WTC11 (cell line): Measurements from ENCODE around the gene ABCA13. TPM values are rescaled to one million over a fixed set of nuclear protein-coding genes. Genes with fewer than 3 reads are reported as not detected.

ENCODE experiments used
- ATAC-seq: fragments of 200-7000 bp; cut with Tn5 transposase; 2 replicates; pipeline ENCODE4 v1.10.0; 2021; ENCODE audit warnings: mild to moderate bottlenecking, moderate library complexity
- CTCF ChIA-PET: fragments of 300-600 bp; sonication (Branson Sonifier 250); formaldehyde crosslinking; loops from one replicate; lab custom pipeline; 2021; ENCODE audit warnings: antibody characterized with exemption; lab: Charles Lee
- POLR2A ChIA-PET: fragments of 350-600 bp; sonication (Branson Sonifier 250); formaldehyde crosslinking; loops from one replicate; lab custom pipeline; 2021; ENCODE audit warnings: antibody characterized with exemption; lab: Charles Lee
- DNase-seq: peaks from one replicate; pipeline ENCODE4 v3.0.0; 2021; ENCODE audit warnings: low spot score
- H3K27ac Mint-ChIP-seq: 2 replicates; pipeline ENCODE4 v1.8.0; 2021; ENCODE audit warnings: mixed read lengths
- H3K27me3 Mint-ChIP-seq: 2 replicates; pipeline ENCODE4 v1.8.0; 2021; ENCODE audit warnings: low read depth, mild to moderate bottlenecking, moderate library complexity, mixed read lengths
- H3K36me3 Mint-ChIP-seq: 2 replicates; pipeline ENCODE4 v1.8.0; 2021; ENCODE audit warnings: mixed read lengths
- H3K4me1 Mint-ChIP-seq: 2 replicates; pipeline ENCODE4 v1.8.0; 2022; ENCODE audit warnings: mixed read lengths
- H3K4me3 Mint-ChIP-seq: 2 replicates; pipeline ENCODE4 v1.8.0; 2021; ENCODE audit warnings: mild to moderate bottlenecking, moderate library complexity, mixed read lengths
- H3K9me3 Mint-ChIP-seq: 2 replicates; pipeline ENCODE4 v1.8.0; 2021; ENCODE audit warnings: mixed read lengths
- ATF1 ChIP-seq: sonication (generic); formaldehyde crosslinking; IDR thresholded peaks from 2 replicates; pipeline ENCODE4 v1.8.1; 2023; ENCODE audit warnings: mild to moderate bottlenecking, moderate library complexity, missing genetic modification reagents
- ERG ChIP-seq: fragments of 250-450 bp; sonication (Bioruptor Pico); IDR thresholded peaks from 2 replicates; pipeline ENCODE4 v1.8.0; 2021; ENCODE audit warnings: mild to moderate bottlenecking
- FOXK1 ChIP-seq: sonication (generic); formaldehyde crosslinking; IDR thresholded peaks from 2 replicates; pipeline ENCODE4 v1.8.0; 2022; ENCODE audit warnings: mild to moderate bottlenecking, moderate library complexity, missing genetic modification reagents
- GRHL2 ChIP-seq: fragments of 250-450 bp; sonication (Bioruptor Pico); IDR thresholded peaks from 2 replicates; pipeline ENCODE4 v1.8.0; 2022; ENCODE audit warnings: mild to moderate bottlenecking, moderate library complexity; ENCODE audit not compliant: insufficient replicate concordance, severe bottlenecking
- IRF2 ChIP-seq: sonication (generic); formaldehyde crosslinking; IDR thresholded peaks from 2 replicates; pipeline ENCODE4 v1.8.0; 2022; ENCODE audit warnings: low read depth, missing genetic modification reagents, borderline replicate concordance
- JUN ChIP-seq: sonication (generic); formaldehyde crosslinking; IDR thresholded peaks from 2 replicates; pipeline ENCODE4 v1.8.0; 2023; ENCODE audit warnings: mild to moderate bottlenecking, missing genetic modification reagents
- KAT7 ChIP-seq: sonication (generic); formaldehyde crosslinking; IDR thresholded peaks from 2 replicates; pipeline ENCODE4 v1.8.1; 2023; ENCODE audit warnings: missing genetic modification reagents, mild to moderate bottlenecking, borderline replicate concordance
- MYBL2 ChIP-seq: sonication (generic); formaldehyde crosslinking; IDR thresholded peaks from 2 replicates; pipeline ENCODE4 v1.8.1; 2023; ENCODE audit warnings: mild to moderate bottlenecking, moderate library complexity, missing genetic modification reagents
- NFATC4 ChIP-seq: fragments of 250-450 bp; sonication (Bioruptor Pico); IDR thresholded peaks from 2 replicates; pipeline ENCODE4 v1.9.0; 2021; ENCODE audit warnings: mild to moderate bottlenecking
- PREB ChIP-seq: sonication (generic); formaldehyde crosslinking; IDR thresholded peaks from 2 replicates; pipeline ENCODE4 v1.8.1; 2022; ENCODE audit warnings: mild to moderate bottlenecking, missing genetic modification reagents, moderate library complexity, borderline replicate concordance
- SMAD4 ChIP-seq: sonication (generic); formaldehyde crosslinking; IDR thresholded peaks from 2 replicates; pipeline ENCODE4 v1.8.0; 2022; ENCODE audit warnings: mild to moderate bottlenecking, missing genetic modification reagents
- TEAD4 ChIP-seq: sonication (generic); formaldehyde crosslinking; IDR thresholded peaks from 2 replicates; pipeline ENCODE4 v1.8.0; 2022; ENCODE audit warnings: mild to moderate bottlenecking, missing genetic modification reagents
- ZNF281 ChIP-seq: sonication (generic); formaldehyde crosslinking; IDR thresholded peaks from 2 replicates; pipeline ENCODE4 v1.8.0; 2023; ENCODE audit warnings: mild to moderate bottlenecking, missing genetic modification reagents
- ZNF671 ChIP-seq: fragments of 250-450 bp; sonication (Bioruptor Pico); IDR thresholded peaks from 2 replicates; pipeline ENCODE4 v1.8.0; 2021; ENCODE audit warnings: mild to moderate bottlenecking
- total RNA-seq: library from RNA; stranded (reverse); gene quantifications from 3 replicates; pipeline ENCODE4 v1.2.3, GENCODE V29; 2021
- TF ChIP-seq, protein P1 (sequence below): sonication (generic); formaldehyde crosslinking; IDR thresholded peaks from 2 replicates; pipeline ENCODE4 v1.8.1; 2023; ENCODE audit warnings: mild to moderate bottlenecking, missing genetic modification reagents
- TF ChIP-seq, protein P2 (sequence below): fragments of 250-450 bp; sonication (Bioruptor Pico); IDR thresholded peaks from 2 replicates; pipeline ENCODE4 v1.9.0; 2021; ENCODE audit warnings: moderate library complexity, mild to moderate bottlenecking, inconsistent platforms, borderline replicate concordance
- TF ChIP-seq, protein P3 (sequence below): fragments of 250-450 bp; sonication (Bioruptor Pico); IDR thresholded peaks from 2 replicates; pipeline ENCODE4 v1.9.0; 2021; ENCODE audit warnings: mild to moderate bottlenecking
- TF ChIP-seq, protein P4 (sequence below): fragments of 250-450 bp; sonication (Bioruptor Pico); IDR thresholded peaks from 2 replicates; pipeline ENCODE4 v1.9.0; 2021; ENCODE audit warnings: mild to moderate bottlenecking

The ABCA13 gene
- total RNA-seq, 1 experiment from 2014 or later, result 0.04 TPM

DNA sequence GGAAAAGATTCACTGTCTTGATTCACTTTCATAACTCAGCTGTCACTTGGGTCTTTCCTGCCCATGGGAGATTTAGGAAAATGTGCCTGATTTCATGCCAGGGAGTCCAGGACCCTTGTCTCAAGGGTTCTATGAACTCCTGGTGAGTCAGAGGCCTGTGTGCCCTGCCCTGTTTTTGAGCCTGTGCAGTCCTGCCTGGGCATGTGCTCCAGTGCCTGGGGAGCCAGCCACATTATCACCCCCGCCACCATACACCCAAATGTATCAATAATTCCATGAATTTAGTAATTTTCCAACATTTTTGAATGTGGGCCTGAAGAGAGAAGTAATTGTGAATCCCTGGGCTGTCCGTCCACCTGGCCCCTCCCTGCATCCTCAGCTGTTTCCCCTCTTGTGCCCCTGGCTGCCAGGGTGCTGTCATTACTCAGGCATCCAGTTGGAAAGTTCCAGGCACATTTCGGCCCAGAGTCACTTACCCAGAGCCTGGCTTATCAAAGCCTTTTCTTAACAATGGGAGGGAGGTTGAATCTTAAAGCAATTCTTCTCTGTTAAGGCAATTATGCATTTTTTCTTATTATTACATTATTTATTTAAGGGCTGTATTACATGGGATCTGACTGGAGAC, 465.2 kb downstream of the ABCA13 start:
- CTCF ChIA-PET, result no interaction called here
- ATAC-seq (no peak), DNase-seq (peak; percentile 11)
- Mint-ChIP-seq H3K36me3 (no peaks in the 10 kb centered on the region), H3K27me3 (no peaks in the 10 kb centered on the region), H3K4me1 (peaks cover 11% of the 10 kb centered on the region; the same call in 1 of the 2 replicates), H3K4me3 (no peak overlapping the region), H3K9me3 (no peaks in the 10 kb centered on the region), H3K27ac (no peak overlapping the region)
- POLR2A ChIA-PET, result no interaction called here
- TF ChIP-seq PREB (CRISPR knock-in tag) (no peak), MYBL2 (CRISPR knock-in tag) (no peak)
- TF ChIP-seq, protein P1, sequence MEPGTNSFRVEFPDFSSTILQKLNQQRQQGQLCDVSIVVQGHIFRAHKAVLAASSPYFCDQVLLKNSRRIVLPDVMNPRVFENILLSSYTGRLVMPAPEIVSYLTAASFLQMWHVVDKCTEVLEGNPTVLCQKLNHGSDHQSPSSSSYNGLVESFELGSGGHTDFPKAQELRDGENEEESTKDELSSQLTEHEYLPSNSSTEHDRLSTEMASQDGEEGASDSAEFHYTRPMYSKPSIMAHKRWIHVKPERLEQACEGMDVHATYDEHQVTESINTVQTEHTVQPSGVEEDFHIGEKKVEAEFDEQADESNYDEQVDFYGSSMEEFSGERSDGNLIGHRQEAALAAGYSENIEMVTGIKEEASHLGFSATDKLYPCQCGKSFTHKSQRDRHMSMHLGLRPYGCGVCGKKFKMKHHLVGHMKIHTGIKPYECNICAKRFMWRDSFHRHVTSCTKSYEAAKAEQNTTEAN (CRISPR knock-in tag), result no peak

GRCh38 chr7:48637382-48637781, 466.1 kb downstream of the ABCA13 start:
- TF ChIP-seq ZNF281 (CRISPR knock-in tag) (no peak), TEAD4 (CRISPR knock-in tag) (no peak), GRHL2 (no peak), ATF1 (no peak)
- TF ChIP-seq, all 79 proteins: peak for 0
- no peak overlapping the region for H3K27ac Mint-ChIP-seq
- H3K4me3 Mint-ChIP-seq, result no peak overlapping the region
- ChIA-PET CTCF (interaction anchor here (0.7 kb wide), 1 partner anchor 300 kb away, joined by 4 read pairs; no protein-coding TSS in a partner anchor), POLR2A (interaction anchor here (0.7 kb wide), 1 partner anchor 327 kb away, joined by 7 read pairs; no protein-coding TSS in a partner anchor)
- no peaks in the 10 kb centered on the region for H3K27me3 Mint-ChIP-seq
- H3K4me1 Mint-ChIP-seq, result peaks cover 11% of the 10 kb centered on the region; the same call in 1 of the 2 replicates
- DNase-seq (no peak), ATAC-seq (no peak)
- H3K9me3 Mint-ChIP-seq, result no peaks in the 10 kb centered on the region
- H3K36me3 Mint-ChIP-seq, result no peaks in the 10 kb centered on the region

DNA sequence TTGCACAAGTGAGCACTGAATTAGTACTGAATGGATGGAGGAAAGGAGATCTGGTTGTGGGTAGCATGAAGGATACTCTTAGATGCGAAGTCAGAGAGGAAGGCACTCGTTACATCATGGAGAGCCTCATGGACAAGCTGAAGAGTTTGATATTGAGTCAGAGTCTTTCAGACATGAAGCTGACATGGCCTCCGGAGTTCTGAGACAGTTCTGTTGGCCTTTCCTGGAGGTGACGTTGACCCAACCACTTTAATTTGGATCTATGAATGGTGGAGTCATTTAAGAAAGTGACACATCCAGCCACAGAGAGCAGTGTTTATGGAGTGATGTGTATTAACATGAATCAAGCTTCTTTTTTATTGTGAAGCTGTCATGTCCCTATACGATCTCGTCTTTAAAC, 466.8 kb downstream of the ABCA13 start:
- H3K4me3 Mint-ChIP-seq, result no peak overlapping the region
- H3K4me1 Mint-ChIP-seq, result peaks cover 11% of the 10 kb centered on the region; the same call in 1 of the 2 replicates
- DNase-seq, result no peak
- no peaks in the 10 kb centered on the region for H3K9me3 Mint-ChIP-seq
- no peaks in the 10 kb centered on the region for H3K27me3 Mint-ChIP-seq
- H3K27ac Mint-ChIP-seq, result no peak overlapping the region
- no peaks in the 10 kb centered on the region for H3K36me3 Mint-ChIP-seq
- ChIA-PET POLR2A (no interaction called here), CTCF (no interaction called here)
- ATAC-seq, result no peak
- TF ChIP-seq ZNF671 (CRISPR knock-in tag) (no peak), IRF2 (CRISPR knock-in tag) (no peak), ERG (no peak), NFATC4 (CRISPR knock-in tag) (no peak), JUN (CRISPR knock-in tag) (no peak), KAT7 (CRISPR knock-in tag) (no peak), FOXK1 (no peak), SMAD4 (CRISPR knock-in tag) (no peak)
- TF ChIP-seq, protein P2, sequence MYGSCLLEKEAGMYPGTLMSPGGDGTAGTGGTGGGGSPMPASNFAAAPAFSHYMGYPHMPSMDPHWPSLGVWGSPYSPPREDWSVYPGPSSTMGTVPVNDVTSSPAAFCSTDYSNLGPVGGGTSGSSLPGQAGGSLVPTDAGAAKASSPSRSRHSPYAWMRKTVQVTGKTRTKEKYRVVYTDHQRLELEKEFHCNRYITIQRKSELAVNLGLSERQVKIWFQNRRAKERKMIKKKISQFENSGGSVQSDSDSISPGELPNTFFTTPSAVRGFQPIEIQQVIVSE (CRISPR knock-in tag), result no peak
- TF ChIP-seq, protein P3, sequence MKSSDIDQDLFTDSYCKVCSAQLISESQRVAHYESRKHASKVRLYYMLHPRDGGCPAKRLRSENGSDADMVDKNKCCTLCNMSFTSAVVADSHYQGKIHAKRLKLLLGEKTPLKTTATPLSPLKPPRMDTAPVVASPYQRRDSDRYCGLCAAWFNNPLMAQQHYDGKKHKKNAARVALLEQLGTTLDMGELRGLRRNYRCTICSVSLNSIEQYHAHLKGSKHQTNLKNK, result no peak
- TF ChIP-seq, protein P4, sequence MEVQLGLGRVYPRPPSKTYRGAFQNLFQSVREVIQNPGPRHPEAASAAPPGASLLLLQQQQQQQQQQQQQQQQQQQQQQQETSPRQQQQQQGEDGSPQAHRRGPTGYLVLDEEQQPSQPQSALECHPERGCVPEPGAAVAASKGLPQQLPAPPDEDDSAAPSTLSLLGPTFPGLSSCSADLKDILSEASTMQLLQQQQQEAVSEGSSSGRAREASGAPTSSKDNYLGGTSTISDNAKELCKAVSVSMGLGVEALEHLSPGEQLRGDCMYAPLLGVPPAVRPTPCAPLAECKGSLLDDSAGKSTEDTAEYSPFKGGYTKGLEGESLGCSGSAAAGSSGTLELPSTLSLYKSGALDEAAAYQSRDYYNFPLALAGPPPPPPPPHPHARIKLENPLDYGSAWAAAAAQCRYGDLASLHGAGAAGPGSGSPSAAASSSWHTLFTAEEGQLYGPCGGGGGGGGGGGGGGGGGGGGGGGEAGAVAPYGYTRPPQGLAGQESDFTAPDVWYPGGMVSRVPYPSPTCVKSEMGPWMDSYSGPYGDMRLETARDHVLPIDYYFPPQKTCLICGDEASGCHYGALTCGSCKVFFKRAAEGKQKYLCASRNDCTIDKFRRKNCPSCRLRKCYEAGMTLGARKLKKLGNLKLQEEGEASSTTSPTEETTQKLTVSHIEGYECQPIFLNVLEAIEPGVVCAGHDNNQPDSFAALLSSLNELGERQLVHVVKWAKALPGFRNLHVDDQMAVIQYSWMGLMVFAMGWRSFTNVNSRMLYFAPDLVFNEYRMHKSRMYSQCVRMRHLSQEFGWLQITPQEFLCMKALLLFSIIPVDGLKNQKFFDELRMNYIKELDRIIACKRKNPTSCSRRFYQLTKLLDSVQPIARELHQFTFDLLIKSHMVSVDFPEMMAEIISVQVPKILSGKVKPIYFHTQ (CRISPR knock-in tag), result no peak
